PFSK-1 (cell line): Measurements from ENCODE around the gene TRIM54.

Experiments used
- FOXP2 ChIP-seq: optimal IDR thresholded peaks from 2 replicates; pipeline ENCODE3; 2011; ENCODE audit warnings: borderline replicate concordance, control low read depth, inconsistent platforms; ENCODE audit not compliant: insufficient read depth; ENCODE audit errors: extremely low read length, extremely low read depth
- POLR2AphosphoS5 ChIP-seq: IDR thresholded peaks from 2 replicates; pipeline ENCODE4 v1.6.1; 2012; ENCODE audit warnings: low read depth, mild to moderate bottlenecking, control low read depth, low read length, moderate library complexity
- SIN3A ChIP-seq: IDR thresholded peaks from 2 replicates; pipeline ENCODE4 v1.6.1; 2012; ENCODE audit warnings: mild to moderate bottlenecking, low read length, moderate library complexity, borderline replicate concordance; ENCODE audit not compliant: insufficient read depth
- TAF1 ChIP-seq: IDR thresholded peaks from 2 replicates; pipeline ENCODE4 v1.6.1; 2012; ENCODE audit warnings: low read length, control low read depth, borderline replicate concordance; ENCODE audit not compliant: insufficient read depth
- TF ChIP-seq, protein P1 (sequence below), 2 experiments: IDR thresholded peaks; 2 replicates each; pipeline versions ENCODE4 v1.6.1 to v1.8.0; 2011 to 2012; ENCODE audit warnings: low read depth in 2 of 2, low read length in 2 of 2, control low read depth in 1 of 2, inconsistent platforms in 1 of 2, mild to moderate bottlenecking in 1 of 2, moderate library complexity in 1 of 2; ENCODE audit not compliant: insufficient read depth in 1 of 2

The TRIM54 gene

DNA sequence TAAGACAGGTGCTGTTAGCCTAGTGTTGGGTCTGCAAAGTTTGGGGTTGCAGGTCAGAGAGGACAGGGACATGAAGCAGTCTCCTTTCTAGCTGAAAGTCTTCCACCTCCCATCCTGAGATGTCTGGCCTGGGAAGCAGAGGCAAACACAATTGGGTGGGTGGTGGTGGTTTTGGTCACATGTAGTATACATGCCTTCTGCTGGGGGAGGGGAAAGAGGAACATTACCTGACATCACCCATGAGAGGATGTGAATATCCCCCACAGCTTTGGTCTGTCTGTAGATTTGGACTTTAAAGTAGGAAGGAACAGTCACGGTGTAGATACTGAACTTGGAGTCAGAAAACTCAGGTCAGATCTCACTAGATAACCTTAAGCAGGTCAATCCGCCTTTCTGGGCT, 11.6 kb upstream of the TRIM54 start:
- TF ChIP-seq FOXP2 (no peak), SIN3A (no peak), POLR2AphosphoS5 (no peak), TAF1 (no peak)
- TF ChIP-seq, protein P1, sequence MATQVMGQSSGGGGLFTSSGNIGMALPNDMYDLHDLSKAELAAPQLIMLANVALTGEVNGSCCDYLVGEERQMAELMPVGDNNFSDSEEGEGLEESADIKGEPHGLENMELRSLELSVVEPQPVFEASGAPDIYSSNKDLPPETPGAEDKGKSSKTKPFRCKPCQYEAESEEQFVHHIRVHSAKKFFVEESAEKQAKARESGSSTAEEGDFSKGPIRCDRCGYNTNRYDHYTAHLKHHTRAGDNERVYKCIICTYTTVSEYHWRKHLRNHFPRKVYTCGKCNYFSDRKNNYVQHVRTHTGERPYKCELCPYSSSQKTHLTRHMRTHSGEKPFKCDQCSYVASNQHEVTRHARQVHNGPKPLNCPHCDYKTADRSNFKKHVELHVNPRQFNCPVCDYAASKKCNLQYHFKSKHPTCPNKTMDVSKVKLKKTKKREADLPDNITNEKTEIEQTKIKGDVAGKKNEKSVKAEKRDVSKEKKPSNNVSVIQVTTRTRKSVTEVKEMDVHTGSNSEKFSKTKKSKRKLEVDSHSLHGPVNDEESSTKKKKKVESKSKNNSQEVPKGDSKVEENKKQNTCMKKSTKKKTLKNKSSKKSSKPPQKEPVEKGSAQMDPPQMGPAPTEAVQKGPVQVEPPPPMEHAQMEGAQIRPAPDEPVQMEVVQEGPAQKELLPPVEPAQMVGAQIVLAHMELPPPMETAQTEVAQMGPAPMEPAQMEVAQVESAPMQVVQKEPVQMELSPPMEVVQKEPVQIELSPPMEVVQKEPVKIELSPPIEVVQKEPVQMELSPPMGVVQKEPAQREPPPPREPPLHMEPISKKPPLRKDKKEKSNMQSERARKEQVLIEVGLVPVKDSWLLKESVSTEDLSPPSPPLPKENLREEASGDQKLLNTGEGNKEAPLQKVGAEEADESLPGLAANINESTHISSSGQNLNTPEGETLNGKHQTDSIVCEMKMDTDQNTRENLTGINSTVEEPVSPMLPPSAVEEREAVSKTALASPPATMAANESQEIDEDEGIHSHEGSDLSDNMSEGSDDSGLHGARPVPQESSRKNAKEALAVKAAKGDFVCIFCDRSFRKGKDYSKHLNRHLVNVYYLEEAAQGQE (IDR thresholded peaks at IDR 0.05; ENCODE audit: insufficient read depth in 1 of 2, low read depth in 2 of 2, low read length in 2 of 2): no peak

DNA sequence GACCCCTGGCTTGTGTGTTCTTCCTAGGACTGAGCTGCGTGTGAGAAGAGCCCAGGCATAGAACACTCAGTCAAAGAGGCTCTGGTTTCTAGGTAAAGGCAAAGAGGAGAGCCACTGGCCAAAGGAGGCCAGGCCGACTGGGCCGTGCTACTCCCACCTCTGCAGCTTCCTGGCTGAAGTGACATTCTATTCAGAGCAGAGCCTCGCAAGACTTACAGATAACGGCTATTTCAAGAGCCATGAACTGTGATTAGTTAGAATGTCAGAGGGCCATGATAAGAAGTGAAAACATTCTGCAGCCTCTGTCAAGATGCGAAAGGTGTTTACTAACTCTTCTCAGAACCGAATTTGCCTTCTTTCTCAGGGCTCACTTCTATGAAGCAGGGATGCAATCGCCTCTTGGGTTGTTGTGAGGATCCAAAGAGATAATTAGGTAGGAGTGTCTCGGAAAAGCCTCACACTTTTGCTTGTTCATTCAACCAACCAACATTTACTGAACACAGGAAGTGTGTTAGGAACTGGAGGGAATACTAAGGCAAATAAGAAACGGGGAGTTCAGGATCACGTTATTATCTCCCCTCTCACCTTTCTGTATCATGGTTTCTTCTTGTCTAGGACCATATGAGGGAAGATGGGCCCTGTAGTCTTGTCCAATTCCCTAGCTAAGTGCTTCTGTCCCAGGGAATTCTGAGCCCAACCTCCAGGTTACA, 10.4 kb upstream of the TRIM54 start:
- TF ChIP-seq POLR2AphosphoS5 (no peak), TAF1 (no peak), SIN3A (no peak), FOXP2 (no peak)
- TF ChIP-seq, protein P1 (IDR thresholded peaks at IDR 0.05; ENCODE audit: insufficient read depth in 1 of 2, low read depth in 2 of 2, low read length in 2 of 2): no peak

DNA sequence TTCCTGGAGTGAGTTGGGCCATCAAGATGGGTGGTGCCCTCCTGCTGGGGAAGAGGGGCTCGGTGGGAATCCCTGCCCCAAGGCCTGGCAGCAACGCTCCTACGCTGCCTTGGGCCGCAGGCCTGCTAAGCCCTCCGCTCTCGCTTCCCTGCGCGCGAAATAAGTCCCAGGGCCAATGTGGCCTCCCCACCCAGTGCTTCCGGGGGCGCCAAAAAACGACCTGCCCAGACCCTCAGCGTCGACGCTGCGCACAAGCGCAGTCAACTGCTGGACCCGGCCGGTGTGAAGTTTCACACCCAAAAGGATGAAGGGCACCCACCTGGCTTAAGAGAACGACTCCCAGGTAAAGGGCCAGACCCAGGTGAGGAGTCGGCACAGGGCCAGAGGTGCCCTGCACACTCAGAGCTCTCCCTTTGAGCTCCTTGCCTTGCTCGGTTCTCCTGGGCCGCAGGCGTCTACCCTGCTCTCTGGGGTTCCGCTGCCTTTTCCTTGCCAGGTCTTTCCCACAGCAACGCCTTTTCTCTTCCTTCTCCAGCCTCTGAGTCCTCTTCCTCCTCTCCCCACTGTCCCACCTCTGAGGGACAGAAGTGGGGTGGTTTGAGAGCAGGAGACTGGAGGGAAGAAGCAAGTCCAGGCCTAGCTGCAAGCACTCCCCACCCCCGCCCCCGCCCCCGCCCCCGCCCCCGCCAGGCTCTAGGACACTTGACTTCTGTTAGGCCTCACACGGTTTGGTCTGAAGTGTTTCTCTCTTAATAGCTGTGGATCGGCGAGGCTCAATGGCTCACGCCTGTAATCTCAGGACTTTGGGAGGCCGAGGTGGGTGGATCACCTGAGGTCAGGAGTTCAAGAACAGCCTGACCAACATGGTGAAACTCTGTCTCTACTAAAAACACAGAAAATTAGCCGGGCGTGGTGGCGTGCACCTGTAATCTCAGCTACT, 6.7 kb upstream of the TRIM54 start, which contains the start of gene DNAJC5G:
DNAJC5G (plus strand) TSS at position 223 of the 940 bp plus-strand sequence. CDS start 1,296 bp downstream, outside the sequence.
- TF ChIP-seq TAF1: no peak
- no peak for TF ChIP-seq SIN3A
- TF ChIP-seq FOXP2: no peak
- TF ChIP-seq POLR2AphosphoS5: no peak
- TF ChIP-seq, protein P1 (IDR thresholded peaks at IDR 0.05; ENCODE audit: insufficient read depth in 1 of 2, low read depth in 2 of 2, low read length in 2 of 2): no peak

DNA sequence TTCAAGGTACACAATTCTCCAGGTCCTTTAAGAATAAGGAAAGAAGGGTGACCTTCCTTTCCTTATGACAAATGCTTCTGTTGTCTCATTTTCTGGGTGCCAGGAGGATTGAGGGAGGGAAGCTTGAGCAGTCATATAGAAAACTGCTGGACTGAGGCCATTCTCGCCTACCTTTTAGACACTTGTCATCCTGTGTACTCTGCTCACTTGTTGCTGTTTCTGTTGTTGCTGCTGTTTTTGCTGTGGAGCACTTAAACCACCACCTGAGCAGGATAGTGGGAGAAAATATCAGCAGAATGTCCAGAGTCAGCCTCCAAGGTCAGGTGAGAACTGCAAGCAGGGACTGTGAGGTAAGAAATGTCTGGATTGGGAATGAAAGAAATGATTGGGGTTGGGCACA, 4.2 kb upstream of the TRIM54 start:
- no peak for TF ChIP-seq FOXP2

DNA sequence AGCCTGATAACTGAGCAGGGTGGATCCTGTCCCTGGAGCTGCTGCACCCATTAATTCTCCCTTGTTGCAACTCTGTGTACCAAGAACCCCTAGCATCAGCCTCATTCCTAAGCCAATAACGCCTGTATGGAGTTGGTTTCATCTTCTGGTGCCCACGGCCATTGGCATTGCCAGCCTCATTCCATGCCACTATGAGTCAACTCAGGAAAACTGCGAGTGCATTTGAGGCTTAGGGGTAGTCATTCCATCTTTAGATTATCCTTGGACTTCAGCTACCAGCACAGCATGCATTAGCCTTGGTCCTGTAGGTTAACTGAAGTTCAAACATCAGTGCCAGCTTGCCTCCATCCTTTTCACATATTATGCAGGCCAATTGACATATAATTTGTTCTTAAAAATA, 1.4 kb upstream of the TRIM54 start:
- TF ChIP-seq SIN3A (no peak), TAF1 (no peak), FOXP2 (no peak), POLR2AphosphoS5 (no peak)
- TF ChIP-seq, protein P1 (IDR thresholded peaks at IDR 0.05; ENCODE audit: insufficient read depth in 1 of 2, low read depth in 2 of 2, low read length in 2 of 2): no peak
